ENCODE results near the gene MAST3. TPM values are rescaled to one million over a fixed set of nuclear protein-coding genes. Genes with fewer than 3 reads are reported as not detected.

The MAST3 gene
- total RNA-seq, 2 donors from 2014 or later, result 22.4 to 23.2 TPM

DNA sequence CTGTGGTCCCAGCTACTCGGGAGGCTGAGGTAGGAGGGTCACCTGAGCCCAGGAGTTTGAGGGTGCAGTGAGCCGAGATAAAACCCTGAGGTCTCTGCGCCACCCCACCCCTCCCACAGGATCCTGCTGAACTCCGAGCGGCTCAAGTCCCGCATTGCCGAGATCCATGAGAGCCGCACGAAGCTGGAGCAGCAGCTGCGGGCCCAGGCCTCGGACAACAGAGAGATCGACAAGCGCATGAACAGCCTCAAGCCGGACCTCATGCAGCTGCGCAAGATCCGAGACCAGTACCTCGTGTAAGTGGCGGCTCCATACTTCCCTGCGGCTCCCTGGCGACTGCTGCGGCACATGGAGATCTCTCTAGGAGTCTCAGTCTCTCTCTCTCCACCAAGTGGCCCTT lies 69.4 kb downstream of the MAST3 start:
- H3K4me3 Mint-ChIP-seq, result no peak overlapping the region
- no peaks in the 10 kb centered on the region for H3K27me3 Mint-ChIP-seq (ENCODE audit: low read depth)
- peaks cover 2 to 13% of the 10 kb centered on the region in 2 donors for H3K36me3 Mint-ChIP-seq (ENCODE audit: insufficient read depth in 2 of 2)
- peaks cover under 1% of the 10 kb centered on the region for H3K4me1 Mint-ChIP-seq (ENCODE audit: low read depth)
- no peak overlapping the region for H3K27ac Mint-ChIP-seq
- no peaks in the 10 kb centered on the region for H3K9me3 Mint-ChIP-seq
- no peak for DNase-seq
- ATAC-seq (replicated peaks in 1 of 2), result no peak

DNA sequence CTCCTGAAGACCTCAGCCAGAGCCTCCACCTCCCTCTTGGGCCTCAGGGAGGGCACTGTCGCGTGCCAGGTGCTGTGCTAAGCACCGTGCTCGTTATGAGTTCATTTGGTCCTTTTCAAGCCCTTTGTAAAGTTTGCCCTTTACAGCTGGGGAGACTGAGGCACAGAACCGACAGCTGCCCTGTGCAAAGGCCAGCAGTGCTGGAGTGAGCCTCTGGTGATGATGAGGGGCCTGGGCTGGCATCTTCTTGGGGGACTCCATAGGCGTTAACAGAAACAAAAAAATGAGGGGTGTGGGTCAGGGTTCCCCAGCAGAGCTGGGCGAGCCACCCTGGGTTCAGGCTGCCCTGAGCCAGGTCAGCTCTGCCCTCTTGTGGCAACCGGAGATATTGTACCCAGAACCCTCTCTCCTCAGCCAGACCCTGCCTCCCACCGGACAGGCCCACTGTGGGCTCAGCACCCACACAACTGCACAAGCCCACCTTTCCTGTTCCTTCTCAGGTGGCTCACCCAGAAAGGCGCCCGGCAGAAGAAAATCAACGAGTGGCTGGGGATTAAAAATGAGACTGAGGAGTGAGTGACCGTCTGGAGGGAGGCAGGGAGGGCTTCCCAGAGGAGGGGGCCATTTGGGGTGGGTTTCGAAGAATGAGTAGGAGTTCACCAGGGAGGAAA lies 70.5 kb downstream of the MAST3 start:
- H3K27ac Mint-ChIP-seq, result no peak overlapping the region
- H3K27me3 Mint-ChIP-seq (ENCODE audit: low read depth), result no peaks in the 10 kb centered on the region
- no peaks in the 10 kb centered on the region for H3K9me3 Mint-ChIP-seq
- H3K36me3 Mint-ChIP-seq (ENCODE audit: insufficient read depth in 2 of 2), result peaks cover 2 to 12% of the 10 kb centered on the region in 2 donors
- no peaks in the 10 kb centered on the region for H3K4me1 Mint-ChIP-seq (ENCODE audit: low read depth)
- ATAC-seq (replicated peaks in 1 of 2), result peak; percentile 92 to 93
- H3K4me3 Mint-ChIP-seq, result no peak overlapping the region
- peak; percentile 72 to 73 for DNase-seq

DNA sequence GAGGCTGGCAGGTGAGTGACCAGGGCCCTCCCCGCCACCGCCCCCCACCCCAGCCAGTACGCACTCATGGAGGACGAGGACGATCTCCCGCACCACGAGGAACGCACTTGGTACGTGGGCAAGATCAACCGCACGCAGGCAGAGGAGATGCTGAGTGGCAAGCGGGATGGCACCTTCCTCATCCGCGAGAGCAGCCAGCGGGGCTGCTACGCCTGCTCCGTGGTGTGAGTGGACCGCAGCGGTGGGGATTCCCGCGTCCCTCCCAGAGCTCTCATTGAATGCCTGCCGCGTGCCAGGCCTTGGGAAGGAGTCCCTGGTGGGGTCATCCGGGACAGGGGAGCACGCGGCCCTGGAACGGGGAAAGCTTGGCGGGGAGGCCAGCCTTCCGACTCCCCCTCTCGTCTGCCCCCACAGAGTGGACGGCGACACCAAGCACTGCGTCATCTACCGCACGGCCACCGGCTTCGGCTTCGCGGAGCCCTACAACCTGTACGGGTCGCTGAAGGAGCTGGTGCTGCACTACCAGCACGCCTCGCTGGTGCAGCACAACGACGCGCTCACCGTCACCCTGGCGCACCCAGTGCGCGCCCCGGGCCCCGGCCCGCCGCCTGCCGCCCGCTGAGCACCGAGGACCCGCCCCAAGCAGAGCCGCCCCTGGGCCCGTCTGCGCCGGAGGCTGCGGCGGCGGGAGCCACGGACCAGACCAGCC lies 71.2 kb downstream of the MAST3 start:
- peaks cover 1% of the 10 kb centered on the region for H3K4me1 Mint-ChIP-seq (ENCODE audit: low read depth)
- H3K36me3 Mint-ChIP-seq (ENCODE audit: insufficient read depth in 2 of 2), result peaks cover 0 to 10% of the 10 kb centered on the region in 2 donors
- H3K27me3 Mint-ChIP-seq (ENCODE audit: low read depth), result no peaks in the 10 kb centered on the region
- no peak overlapping the region for H3K4me3 Mint-ChIP-seq
- DNase-seq (no peak), ATAC-seq (replicated peaks in 1 of 2) (no peak)
- no peak overlapping the region for H3K27ac Mint-ChIP-seq
- H3K9me3 Mint-ChIP-seq, result no peaks in the 10 kb centered on the region

DNA sequence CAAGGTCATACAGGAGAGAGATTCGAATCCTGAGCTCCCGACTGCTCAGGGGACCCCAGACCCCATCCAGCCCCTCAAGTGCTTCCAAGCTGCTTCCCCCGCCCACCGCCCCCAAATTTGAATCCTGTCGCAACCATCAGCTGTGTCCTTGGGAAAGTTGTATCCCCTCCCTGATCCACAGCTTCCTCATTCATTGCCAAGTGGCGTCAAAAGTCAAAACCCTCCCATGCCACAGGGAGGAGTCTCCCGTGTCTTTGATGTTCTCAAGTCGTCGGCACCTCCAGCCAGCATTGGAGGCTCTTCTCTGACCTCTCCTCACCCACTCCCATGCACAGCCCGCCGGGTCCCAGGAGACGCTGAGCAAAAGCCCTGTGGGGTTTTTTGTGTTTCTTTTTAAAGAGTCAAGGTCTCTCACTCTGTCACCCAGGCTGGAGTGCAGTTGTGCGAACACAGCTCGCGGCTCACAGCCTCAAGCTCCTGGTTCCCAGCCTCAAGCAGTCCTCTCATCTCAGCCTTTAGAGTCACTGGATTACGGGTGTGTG lies 73.2 kb downstream of the MAST3 start:
- H3K36me3 Mint-ChIP-seq (ENCODE audit: insufficient read depth in 2 of 2), result peaks cover 2 to 7% of the 10 kb centered on the region in 2 donors
- H3K9me3 Mint-ChIP-seq, result no peaks in the 10 kb centered on the region
- no peaks in the 10 kb centered on the region for H3K27me3 Mint-ChIP-seq (ENCODE audit: low read depth)
- H3K4me1 Mint-ChIP-seq (ENCODE audit: low read depth), result peaks cover 10% of the 10 kb centered on the region
- ATAC-seq (replicated peaks in 1 of 2) (no peak), DNase-seq (no peak)
- H3K4me3 Mint-ChIP-seq, result no peak overlapping the region
- no peak overlapping the region for H3K27ac Mint-ChIP-seq

DNA sequence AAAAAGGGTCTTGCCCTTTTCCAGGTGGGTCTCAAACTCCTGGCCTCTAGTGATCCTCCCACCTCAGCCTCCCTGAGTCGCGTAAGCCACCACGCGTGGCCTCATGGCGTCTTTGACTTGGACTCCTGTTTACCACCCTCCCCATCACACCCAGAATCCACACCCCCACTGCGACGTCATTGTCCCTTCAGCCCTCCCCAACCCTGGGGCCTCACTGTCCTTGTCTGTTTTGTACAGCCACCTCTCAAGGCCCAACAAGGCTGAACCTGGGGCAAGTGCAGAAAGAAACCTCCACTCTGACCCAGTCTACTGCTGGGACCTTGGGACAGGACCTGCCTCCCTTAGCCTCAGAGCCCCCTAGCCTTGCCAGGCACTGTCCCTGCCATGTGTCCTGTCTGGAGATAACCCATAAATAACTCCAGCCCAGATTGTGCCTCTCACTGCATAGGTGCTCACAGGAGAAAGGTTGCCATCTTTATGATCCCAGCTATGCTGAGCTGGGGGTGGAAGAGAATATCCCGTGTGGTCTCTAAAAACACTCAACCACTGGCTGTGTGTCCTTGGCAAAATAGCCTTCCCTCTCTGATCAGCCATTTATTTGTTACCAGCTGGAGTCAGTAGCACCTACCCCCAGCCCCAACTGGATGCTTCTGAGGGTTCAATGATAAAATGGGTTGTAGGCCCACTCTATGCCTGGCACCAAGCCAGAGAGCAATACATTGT lies 74.2 kb downstream of the MAST3 start:
- H3K36me3 Mint-ChIP-seq (ENCODE audit: insufficient read depth in 2 of 2), result peaks cover 2% of the 10 kb centered on the region in 2 donors
- peak overlapping the region; percentile 46 for H3K27ac Mint-ChIP-seq
- ATAC-seq (replicated peaks in 1 of 2) (no peak), DNase-seq (no peak)
- no peaks in the 10 kb centered on the region for H3K9me3 Mint-ChIP-seq
- H3K4me1 Mint-ChIP-seq (ENCODE audit: low read depth), result peaks cover 10% of the 10 kb centered on the region
- no peak overlapping the region for H3K4me3 Mint-ChIP-seq
- no peaks in the 10 kb centered on the region for H3K27me3 Mint-ChIP-seq (ENCODE audit: low read depth)

DNA sequence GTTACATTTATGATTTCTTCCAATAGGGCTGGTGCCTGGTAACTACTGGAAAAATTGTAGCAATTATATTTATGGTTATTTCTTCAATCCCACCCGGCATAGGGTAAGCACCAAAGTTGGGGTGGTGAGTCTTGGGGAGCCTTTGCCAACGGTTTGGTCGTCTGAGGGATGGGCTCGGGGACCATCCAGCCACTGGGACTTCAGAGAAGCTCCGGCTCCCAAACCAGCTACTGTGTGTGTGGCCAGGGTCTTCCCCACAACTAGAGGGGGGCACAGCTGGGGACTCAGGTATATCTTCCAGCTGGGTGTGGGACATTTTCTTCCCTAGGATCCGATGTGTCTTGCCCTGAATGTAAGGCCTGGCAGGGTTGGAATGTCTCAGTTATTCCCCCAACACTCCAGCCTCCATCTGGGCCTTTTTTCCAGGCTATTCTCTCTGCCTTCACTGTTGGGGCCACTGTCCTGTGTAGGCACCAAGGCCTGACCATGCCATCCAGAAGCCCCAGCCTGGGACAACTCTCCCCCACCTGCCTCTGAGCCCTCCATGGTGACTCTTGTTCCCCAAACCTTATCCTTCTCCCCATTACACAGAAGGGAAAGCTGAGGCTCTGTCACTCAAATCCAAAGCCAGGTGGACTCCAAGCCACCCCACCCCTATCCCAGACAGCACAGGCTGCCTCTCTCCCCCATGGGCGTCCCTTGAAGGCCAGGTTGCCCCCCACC lies 74.9 kb downstream of the MAST3 start:
- Mint-ChIP-seq H3K27me3 (ENCODE audit: low read depth) (no peaks in the 10 kb centered on the region), H3K9me3 (no peaks in the 10 kb centered on the region)

DNA sequence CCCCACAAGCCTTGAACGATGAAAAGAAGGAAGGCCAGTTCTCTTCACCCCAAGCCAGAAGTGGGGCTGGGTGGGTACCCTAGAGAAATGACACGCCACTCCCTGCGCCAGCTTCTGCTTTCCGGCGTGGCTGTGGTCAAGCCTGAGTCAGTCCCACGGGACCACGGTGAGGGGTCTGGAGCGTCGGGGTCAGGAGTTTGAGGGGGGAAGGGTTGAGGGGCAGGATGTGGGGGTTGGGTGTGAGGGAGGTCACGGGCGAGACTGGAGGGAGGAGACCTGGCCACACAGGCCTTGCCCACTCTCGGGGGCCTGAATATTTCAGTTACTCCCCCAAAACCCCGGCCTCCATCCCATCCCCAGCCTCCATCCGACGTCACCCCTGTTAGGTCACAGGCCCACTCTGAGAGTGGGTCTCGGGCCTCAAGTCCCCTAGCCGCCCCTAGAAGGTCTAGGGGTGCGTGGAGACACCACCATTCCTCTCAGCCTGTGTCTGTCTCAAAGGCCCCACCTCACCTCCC lies 75.5 kb downstream of the MAST3 start:
- Mint-ChIP-seq H3K4me3 (peak overlapping the region; percentile 89 to 92), H3K36me3 (ENCODE audit: insufficient read depth in 2 of 2) (peaks cover 2% of the 10 kb centered on the region in 2 donors), H3K27ac (no peak overlapping the region), H3K27me3 (ENCODE audit: low read depth) (no peaks in the 10 kb centered on the region), H3K9me3 (no peaks in the 10 kb centered on the region), H3K4me1 (ENCODE audit: low read depth) (peaks cover 10% of the 10 kb centered on the region)
- DNase-seq (no peak), ATAC-seq (replicated peaks in 1 of 2) (no peak)

More for the DNA sequence above, 74.9 kb downstream of the MAST3 start:
- Mint-ChIP-seq H3K4me3 (peak overlapping the region; percentile 64 to 92), H3K27ac (no peak overlapping the region), H3K36me3 (ENCODE audit: insufficient read depth in 2 of 2) (peaks cover 2% of the 10 kb centered on the region in 2 donors), H3K4me1 (ENCODE audit: low read depth) (peaks cover 10% of the 10 kb centered on the region)
- DNase-seq (no peak), ATAC-seq (replicated peaks in 1 of 2) (no peak)

DNA sequence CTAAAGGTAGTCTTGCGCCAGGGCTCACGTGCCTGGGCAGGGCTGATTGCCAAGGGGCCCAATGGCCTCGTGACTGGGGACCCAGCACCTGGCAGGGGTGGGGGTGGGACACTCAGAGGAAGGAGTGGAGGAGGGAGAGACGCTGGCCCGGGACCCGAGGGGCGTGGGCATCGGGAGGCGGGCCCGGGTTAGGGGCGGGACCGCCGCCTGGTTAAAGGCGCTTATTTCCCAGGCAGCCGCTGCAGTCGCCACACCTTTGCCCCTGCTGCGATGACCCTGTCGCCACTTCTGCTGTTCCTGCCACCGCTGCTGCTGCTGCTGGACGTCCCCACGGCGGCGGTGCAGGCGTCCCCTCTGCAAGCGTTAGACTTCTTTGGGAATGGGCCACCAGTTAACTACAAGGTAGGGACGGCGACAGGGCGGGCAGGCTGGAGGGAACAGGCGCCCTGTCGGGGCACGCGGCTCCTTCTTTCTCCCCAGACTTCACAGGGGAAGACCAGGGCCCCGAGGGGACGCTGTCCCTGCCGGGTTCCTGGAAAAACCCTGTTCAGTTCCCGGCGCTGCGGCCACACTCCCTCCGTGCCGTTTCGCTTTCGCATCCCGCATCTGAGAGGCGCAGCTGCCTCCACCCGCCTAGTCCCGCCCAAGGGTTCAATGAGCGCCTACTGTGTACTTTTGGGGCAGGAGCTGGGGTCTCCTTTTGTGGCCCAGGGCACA lies 76.2 kb downstream of the MAST3 start, which contains the start of gene IFI30:
Gene IFI30, plus strand, starts transcription at position 242 of the 717 bp plus-strand sequence. Its CDS starts 29 bp downstream, at position 271.
- peaks cover 10% of the 10 kb centered on the region for H3K4me1 Mint-ChIP-seq (ENCODE audit: low read depth)
- H3K27ac Mint-ChIP-seq, result peak within 1 kb of the TSS; percentile 68
- H3K36me3 Mint-ChIP-seq (ENCODE audit: insufficient read depth in 2 of 2), result peaks cover 2% of the 10 kb centered on the region in 2 donors
- no peaks in the 10 kb centered on the region for H3K9me3 Mint-ChIP-seq
- ATAC-seq (replicated peaks in 1 of 2), result peak; percentile 89 to 90
- peak within 1 kb of the TSS; percentile 89 to 92 for H3K4me3 Mint-ChIP-seq
- peak; percentile 72 to 75 for DNase-seq
- no peaks in the 10 kb centered on the region for H3K27me3 Mint-ChIP-seq (ENCODE audit: low read depth)

DNA sequence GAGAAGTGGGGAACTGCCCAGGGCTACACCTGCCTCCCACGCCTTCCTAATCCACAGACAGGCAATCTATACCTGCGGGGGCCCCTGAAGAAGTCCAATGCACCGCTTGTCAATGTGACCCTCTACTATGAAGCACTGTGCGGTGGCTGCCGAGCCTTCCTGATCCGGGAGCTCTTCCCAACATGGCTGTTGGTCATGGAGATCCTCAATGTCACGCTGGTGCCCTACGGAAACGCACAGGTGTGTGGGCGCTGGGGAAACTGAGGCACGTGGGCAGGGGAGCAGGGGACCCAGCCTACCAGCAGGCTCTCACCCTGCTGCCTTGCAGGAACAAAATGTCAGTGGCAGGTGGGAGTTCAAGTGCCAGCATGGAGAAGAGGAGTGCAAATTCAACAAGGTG lies 77.4 kb downstream of the MAST3 start:
- peaks cover 2% of the 10 kb centered on the region in 2 donors for H3K36me3 Mint-ChIP-seq (ENCODE audit: insufficient read depth in 2 of 2)
- DNase-seq, result no peak
- H3K4me3 Mint-ChIP-seq, result peak overlapping the region; percentile 31 to 92
- no peak overlapping the region for H3K27ac Mint-ChIP-seq
- peaks cover 10% of the 10 kb centered on the region for H3K4me1 Mint-ChIP-seq (ENCODE audit: low read depth)
- no peaks in the 10 kb centered on the region for H3K9me3 Mint-ChIP-seq
- ATAC-seq (replicated peaks in 1 of 2), result no peak
- no peaks in the 10 kb centered on the region for H3K27me3 Mint-ChIP-seq (ENCODE audit: low read depth)

DNA sequence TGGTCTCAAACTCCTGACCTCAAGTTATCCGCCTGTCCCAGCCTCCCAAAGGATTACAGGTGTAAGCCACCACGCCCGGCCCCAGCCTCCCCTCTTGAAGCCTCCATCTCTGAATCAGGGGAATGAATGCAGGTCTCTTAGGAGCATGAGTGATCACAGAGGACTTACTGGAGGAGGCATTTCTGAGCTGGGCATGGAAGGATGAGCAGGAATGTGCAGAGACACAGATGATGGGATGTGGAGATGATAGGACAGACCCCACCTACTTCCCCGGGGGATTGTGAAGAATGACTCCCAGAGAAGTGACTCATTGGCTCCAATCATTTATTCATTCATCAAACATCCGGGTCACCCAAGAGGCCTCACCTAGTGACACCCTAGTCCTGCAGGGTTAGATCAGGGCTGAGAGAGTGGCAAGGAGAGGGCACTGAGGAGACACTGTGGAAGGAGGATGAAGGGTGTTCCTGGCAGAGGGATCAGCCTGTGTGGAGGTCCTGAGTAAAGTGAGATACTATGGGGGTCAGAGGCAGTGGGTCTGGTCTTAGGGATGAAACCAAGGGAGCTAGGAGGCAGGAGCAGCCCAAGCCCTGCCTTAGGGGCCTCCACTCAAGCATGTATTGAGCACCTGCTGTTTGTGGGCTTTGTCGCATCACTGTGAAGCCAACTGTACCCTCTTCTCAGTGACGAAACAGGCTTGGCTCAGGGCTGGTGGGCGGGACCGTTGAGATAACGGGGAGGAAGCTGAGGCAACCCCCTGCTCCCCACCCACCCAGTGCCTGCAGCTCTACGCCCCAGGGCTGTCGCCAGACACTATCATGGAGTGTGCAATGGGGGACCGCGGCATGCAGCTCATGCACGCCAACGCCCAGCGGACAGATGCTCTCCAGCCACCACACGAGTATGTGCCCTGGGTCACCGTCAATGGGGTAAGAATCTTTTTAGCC lies 79.1 kb downstream of the MAST3 start:
- Mint-ChIP-seq H3K4me3 (no peak overlapping the region), H3K4me1 (ENCODE audit: low read depth) (peaks cover 13% of the 10 kb centered on the region), H3K36me3 (ENCODE audit: insufficient read depth in 2 of 2) (peaks cover 0 to 2% of the 10 kb centered on the region in 2 donors), H3K27me3 (ENCODE audit: low read depth) (no peaks in the 10 kb centered on the region), H3K27ac (no peak overlapping the region), H3K9me3 (no peaks in the 10 kb centered on the region)
- DNase-seq (no peak), ATAC-seq (replicated peaks in 1 of 2) (no peak)

DNA sequence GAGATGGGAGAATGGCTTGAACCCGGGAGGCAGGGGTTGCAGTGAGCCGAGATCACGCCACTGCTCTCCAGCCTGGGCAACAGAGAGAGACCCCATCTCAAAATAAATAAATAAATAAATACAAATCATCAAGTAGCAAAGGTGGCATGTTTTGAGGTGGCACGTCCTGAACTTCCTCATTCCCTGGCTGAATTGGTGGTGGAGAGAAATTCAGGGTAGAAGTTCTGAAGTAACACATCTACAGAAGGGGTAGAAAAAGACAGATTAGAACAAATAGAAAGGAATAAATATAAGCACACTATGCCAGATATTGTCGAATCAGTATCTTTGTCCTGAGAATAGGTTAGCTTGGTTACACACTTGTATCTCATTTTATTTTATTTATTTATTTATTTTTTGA lies 82.4 kb downstream of the MAST3 start:
- Mint-ChIP-seq H3K4me1 (ENCODE audit: low read depth) (peaks cover 5% of the 10 kb centered on the region), H3K4me3 (no peak overlapping the region), H3K27ac (no peak overlapping the region), H3K36me3 (ENCODE audit: insufficient read depth in 2 of 2) (peaks cover 0 to 2% of the 10 kb centered on the region in 2 donors), H3K9me3 (no peaks in the 10 kb centered on the region), H3K27me3 (ENCODE audit: low read depth) (no peaks in the 10 kb centered on the region)
- DNase-seq (no peak), ATAC-seq (replicated peaks in 1 of 2) (no peak)

All from activated T-cell treated with anti-CD3 and anti-CD28 coated beads, Interleukin-2, amount 50 U/mL, for 72 hours (primary cell).